Mesothelial cell of epicardium (in vitro differentiated cells): ENCODE results near the gene FOXL1. TPM values are rescaled to one million over a fixed set of nuclear protein-coding genes. Genes with fewer than 3 reads are reported as not detected.

ENCODE experiments used
- DNase-seq, 2 experiments: peaks; one replicate each; pipeline ENCODE4 v3.0.0; 2021; ENCODE audit warnings: low spot score in 2 of 2; ENCODE audit not compliant: unreplicated experiment in 2 of 2
- H3K27ac Mint-ChIP-seq: 2 replicates; pipeline ENCODE4 v1.8.0; 2021; ENCODE audit warnings: mixed read lengths
- H3K27me3 Mint-ChIP-seq: 2 replicates; pipeline ENCODE4 v1.8.0; 2021; ENCODE audit warnings: low read depth, mixed read lengths
- H3K36me3 Mint-ChIP-seq: 2 replicates; pipeline ENCODE4 v1.8.0; 2021; ENCODE audit warnings: mixed read lengths
- H3K4me1 Mint-ChIP-seq: 2 replicates; pipeline ENCODE4 v1.8.0; 2021; ENCODE audit warnings: mixed read lengths
- H3K4me3 Mint-ChIP-seq: 2 replicates; pipeline ENCODE4 v1.8.0; 2021; ENCODE audit warnings: mild to moderate bottlenecking, moderate library complexity, mixed read lengths
- H3K9me3 Mint-ChIP-seq: 2 replicates; pipeline ENCODE4 v1.8.0; 2021; ENCODE audit warnings: mixed read lengths
- total RNA-seq: library from RNA; stranded (reverse); gene quantifications from 3 replicates; pipeline ENCODE4 v1.2.1, GENCODE V29; 2021
- TF ChIP-seq, protein P1 (sequence below): fragments of 200-600 bp; sonication (generic); IDR thresholded peaks from one replicate; pipeline ENCODE4 v1.5.0; 2021; ENCODE audit warnings: antibody characterized with exemption; ENCODE audit not compliant: unreplicated experiment

The FOXL1 gene
- total RNA-seq, 1 donor from 2014 or later: 2.5 TPM

DNA sequence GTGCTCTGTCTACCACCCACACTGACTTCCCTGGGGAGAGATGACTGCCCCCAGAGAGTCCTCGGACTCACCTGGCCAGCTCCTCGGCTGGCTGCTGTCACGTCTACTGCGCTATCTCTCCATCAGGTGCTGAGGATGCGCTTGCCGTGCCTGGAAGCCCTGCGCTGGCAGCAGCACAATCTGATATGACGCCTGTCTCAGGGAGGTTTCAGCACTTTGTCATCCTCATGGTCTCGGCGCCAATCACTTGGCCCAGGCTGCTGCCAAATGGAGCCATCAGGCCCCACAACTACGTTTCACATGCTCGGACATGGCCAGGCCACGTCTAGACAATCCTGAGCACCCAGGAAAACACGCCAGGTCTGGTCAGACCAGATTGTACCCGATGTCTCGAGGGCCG is 46.7 kb downstream of the FOXL1 start:
- peaks cover 6% of the 10 kb centered on the region for H3K27me3 Mint-ChIP-seq
- DNase-seq: no peak

DNA sequence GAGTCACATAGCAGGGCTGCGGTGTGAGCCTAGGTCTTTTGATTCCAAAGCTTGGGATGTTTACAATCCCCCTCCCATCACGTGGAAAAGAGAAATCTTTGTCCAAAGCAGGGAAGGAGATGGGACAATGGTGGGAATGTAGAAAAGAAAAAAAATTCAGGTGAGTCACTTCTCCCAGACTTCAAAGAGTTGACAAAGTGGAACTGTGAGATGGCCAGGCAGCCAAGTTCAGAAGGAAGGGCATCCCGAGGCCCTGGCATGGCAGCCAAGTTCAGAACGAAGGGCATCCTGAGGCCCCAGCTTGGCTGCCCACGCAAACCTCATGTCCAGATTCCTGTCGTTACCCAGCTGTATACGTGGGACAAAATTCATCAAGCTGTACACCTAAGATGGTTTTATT is 47.5 kb downstream of the FOXL1 start:
- DNase-seq: no peak
- Mint-ChIP-seq H3K36me3 (no peaks in the 10 kb centered on the region), H3K27me3 (peaks cover 6% of the 10 kb centered on the region), H3K27ac (no peak overlapping the region), H3K4me1 (peaks cover 23% of the 10 kb centered on the region), H3K9me3 (no peaks in the 10 kb centered on the region), H3K4me3 (no peak overlapping the region)
- TF ChIP-seq, protein P1, sequence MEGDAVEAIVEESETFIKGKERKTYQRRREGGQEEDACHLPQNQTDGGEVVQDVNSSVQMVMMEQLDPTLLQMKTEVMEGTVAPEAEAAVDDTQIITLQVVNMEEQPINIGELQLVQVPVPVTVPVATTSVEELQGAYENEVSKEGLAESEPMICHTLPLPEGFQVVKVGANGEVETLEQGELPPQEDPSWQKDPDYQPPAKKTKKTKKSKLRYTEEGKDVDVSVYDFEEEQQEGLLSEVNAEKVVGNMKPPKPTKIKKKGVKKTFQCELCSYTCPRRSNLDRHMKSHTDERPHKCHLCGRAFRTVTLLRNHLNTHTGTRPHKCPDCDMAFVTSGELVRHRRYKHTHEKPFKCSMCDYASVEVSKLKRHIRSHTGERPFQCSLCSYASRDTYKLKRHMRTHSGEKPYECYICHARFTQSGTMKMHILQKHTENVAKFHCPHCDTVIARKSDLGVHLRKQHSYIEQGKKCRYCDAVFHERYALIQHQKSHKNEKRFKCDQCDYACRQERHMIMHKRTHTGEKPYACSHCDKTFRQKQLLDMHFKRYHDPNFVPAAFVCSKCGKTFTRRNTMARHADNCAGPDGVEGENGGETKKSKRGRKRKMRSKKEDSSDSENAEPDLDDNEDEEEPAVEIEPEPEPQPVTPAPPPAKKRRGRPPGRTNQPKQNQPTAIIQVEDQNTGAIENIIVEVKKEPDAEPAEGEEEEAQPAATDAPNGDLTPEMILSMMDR: no peak

More for the DNA sequence above, 46.7 kb downstream of the FOXL1 start:
- H3K4me1 Mint-ChIP-seq: peaks cover 21% of the 10 kb centered on the region
- H3K4me3 Mint-ChIP-seq: no peak overlapping the region
- TF ChIP-seq, protein P1: no peak
- no peaks in the 10 kb centered on the region for H3K9me3 Mint-ChIP-seq
- no peak overlapping the region for H3K27ac Mint-ChIP-seq
- H3K36me3 Mint-ChIP-seq: no peaks in the 10 kb centered on the region

DNA sequence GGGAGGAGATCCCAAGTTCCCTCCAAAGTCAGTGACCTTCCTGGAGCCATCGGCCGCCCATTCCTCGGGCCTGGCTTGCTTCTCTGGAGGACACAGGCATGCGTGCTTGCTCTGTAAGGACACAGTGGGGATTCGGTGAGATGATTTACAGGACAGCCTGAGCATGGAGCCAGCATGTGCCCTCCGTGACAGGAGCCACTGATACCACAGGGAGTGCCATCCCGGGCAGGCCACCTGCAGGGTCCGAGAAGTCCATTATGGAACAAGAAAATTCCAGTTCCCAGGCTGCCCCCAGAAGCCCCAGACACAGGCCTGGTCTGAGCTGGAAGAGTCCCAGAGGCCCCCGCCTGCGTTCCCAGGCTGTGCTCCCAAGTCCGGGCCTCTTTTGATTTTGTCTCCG is 47.9 kb downstream of the FOXL1 start:
- Mint-ChIP-seq H3K9me3 (no peaks in the 10 kb centered on the region), H3K27ac (no peak overlapping the region), H3K4me1 (peaks cover 23% of the 10 kb centered on the region), H3K36me3 (no peaks in the 10 kb centered on the region), H3K27me3 (peaks cover 7% of the 10 kb centered on the region), H3K4me3 (no peak overlapping the region)
- TF ChIP-seq, protein P1: no peak
- DNase-seq: no peak

DNA sequence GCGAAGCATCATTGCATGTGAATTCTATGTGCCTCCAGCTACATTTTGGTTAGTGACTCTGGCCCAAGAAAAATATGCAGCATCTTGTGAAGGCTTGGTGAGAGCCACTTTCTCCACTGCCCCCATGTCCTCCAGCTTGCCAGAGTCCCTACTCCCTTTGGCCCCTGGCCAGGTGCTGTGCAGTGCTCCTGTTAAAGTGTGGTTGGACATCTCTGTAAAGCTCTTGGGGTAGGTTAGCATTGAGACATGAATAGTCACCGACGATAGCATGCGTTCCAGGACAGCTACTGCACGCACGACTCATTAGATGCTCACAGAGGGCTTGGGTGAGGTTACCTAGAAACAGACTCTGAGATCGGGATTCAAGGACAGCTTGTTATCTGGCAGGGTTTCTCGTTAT is 48.6 kb downstream of the FOXL1 start:
- H3K4me1 Mint-ChIP-seq: peaks cover 23% of the 10 kb centered on the region
- TF ChIP-seq, protein P1: no peak
- no peak overlapping the region for H3K27ac Mint-ChIP-seq
- no peak for DNase-seq
- H3K27me3 Mint-ChIP-seq: peaks cover 5% of the 10 kb centered on the region
- H3K9me3 Mint-ChIP-seq: no peaks in the 10 kb centered on the region
- no peaks in the 10 kb centered on the region for H3K36me3 Mint-ChIP-seq
- H3K4me3 Mint-ChIP-seq: no peak overlapping the region

DNA sequence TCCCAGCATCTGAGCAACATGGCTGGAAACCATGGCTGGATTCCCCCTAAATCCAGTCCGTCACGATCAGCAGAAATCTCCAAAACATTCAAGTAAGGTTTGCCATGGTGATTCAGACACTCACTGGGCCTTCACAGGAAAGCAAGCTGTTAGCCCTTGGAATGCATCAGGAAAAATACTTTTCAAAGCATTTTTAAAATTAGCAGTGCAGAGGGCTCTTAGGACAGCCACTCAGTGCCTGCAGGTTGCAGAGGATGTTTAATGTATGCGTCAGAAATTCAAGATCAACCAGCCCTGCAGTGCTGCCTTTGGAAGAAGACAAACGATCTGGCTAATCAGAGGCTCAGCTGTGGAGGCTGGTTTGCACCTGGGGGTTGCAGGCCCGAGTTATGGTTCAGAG is 50.3 kb downstream of the FOXL1 start:
- H3K9me3 Mint-ChIP-seq: peaks cover 4% of the 10 kb centered on the region
- H3K4me3 Mint-ChIP-seq: no peak overlapping the region
- peaks cover 2% of the 10 kb centered on the region for H3K27me3 Mint-ChIP-seq
- no peaks in the 10 kb centered on the region for H3K36me3 Mint-ChIP-seq
- H3K27ac Mint-ChIP-seq: peak overlapping the region; percentile 32
- TF ChIP-seq, protein P1: no peak
- peaks cover 23% of the 10 kb centered on the region for H3K4me1 Mint-ChIP-seq
- no peak for DNase-seq

DNA sequence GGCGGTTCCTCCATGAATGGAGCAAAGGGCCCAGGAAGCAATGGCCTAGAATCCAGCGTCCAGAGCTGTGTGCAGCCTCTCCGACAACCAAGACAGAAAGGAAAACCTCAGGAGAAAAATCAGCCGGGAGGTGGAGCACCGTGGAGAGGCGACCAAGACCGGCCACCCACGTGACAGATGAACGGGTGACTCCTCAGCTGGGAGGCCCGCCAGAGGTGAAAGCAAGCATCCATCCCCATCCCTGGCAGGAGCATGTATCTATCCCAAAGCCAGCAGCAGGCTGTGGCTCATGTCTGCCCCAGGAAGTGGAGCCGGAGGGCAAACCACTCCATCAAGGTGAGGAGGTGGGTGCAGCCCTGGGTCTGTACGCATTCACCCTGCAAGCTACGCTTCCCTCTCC is 52.1 kb downstream of the FOXL1 start:
- TF ChIP-seq, protein P1: no peak
- Mint-ChIP-seq H3K9me3 (peaks cover 4% of the 10 kb centered on the region), H3K4me3 (no peak overlapping the region), H3K27me3 (peaks cover 2% of the 10 kb centered on the region), H3K4me1 (peaks cover 30% of the 10 kb centered on the region), H3K36me3 (no peaks in the 10 kb centered on the region), H3K27ac (no peak overlapping the region)
- no peak for DNase-seq
